DOHH2 (cell line): ENCODE data around the gene ANO6.

ENCODE experiments used
- H3F3A ChIP-seq: fragments of 200-600 bp; sonication (generic), shearing (Covaris generic); 2 replicates; pipeline ENCODE4 v1.6.0; 2016; ENCODE audit warnings: antibody characterized with exemption, mild to moderate bottlenecking; ENCODE audit not compliant: control insufficient read depth, insufficient read depth
- H3K27ac ChIP-seq: fragments of 200-600 bp; sonication (generic); 2 replicates; pipeline ENCODE4 v1.5.1; 2014; ENCODE audit warnings: low read depth, mild to moderate bottlenecking, low read length, moderate library complexity
- H3K27me3 ChIP-seq: fragments of 200-600 bp; sonication (generic); 2 replicates; pipeline ENCODE4 v1.6.1; 2014; ENCODE audit warnings: mild to moderate bottlenecking, low read length, mixed read lengths; ENCODE audit not compliant: control insufficient read depth
- H3K36me3 ChIP-seq: fragments of 200-600 bp; sonication (generic); 2 replicates; pipeline ENCODE4 v1.6.1; 2014; ENCODE audit warnings: mild to moderate bottlenecking, low read length, moderate library complexity, mixed read lengths; ENCODE audit not compliant: control insufficient read depth
- H3K4me1 ChIP-seq: fragments of 200-600 bp; sonication (generic); 2 replicates; pipeline ENCODE4 v1.6.1; 2014; ENCODE audit warnings: mild to moderate bottlenecking, low read length, mixed read lengths; ENCODE audit not compliant: control insufficient read depth
- H3K4me2 ChIP-seq: fragments of 200-600 bp; sonication (generic); 2 replicates; pipeline ENCODE4 v1.6.0; 2014; ENCODE audit warnings: mild to moderate bottlenecking, low read length, moderate library complexity
- H3K4me3 ChIP-seq: fragments of 200-600 bp; sonication (generic); 2 replicates; pipeline ENCODE4 v1.5.1; 2014; ENCODE audit warnings: mild to moderate bottlenecking, low read length, mixed read lengths
- H3K79me2 ChIP-seq: fragments of 200-600 bp; sonication (generic); 2 replicates; pipeline ENCODE4 v1.6.1; 2014; ENCODE audit warnings: mild to moderate bottlenecking, low read length, mixed read lengths; ENCODE audit not compliant: control insufficient read depth
- H3K9me2 ChIP-seq: fragments of 200-600 bp; sonication (generic); replicated peaks from 2 replicates; pipeline ENCODE4 v1.6.1; 2014; ENCODE audit warnings: mild to moderate bottlenecking, low read length, mixed read lengths; ENCODE audit not compliant: control insufficient read depth
- H3K9me3 ChIP-seq: fragments of 200-600 bp; sonication (generic); 2 replicates; pipeline ENCODE4 v1.6.1; 2014; ENCODE audit warnings: antibody characterized with exemption, low read length, mixed read lengths; ENCODE audit not compliant: control insufficient read depth, insufficient read depth
- H4K20me1 ChIP-seq: fragments of 200-600 bp; sonication (generic); 2 replicates; pipeline ENCODE4 v1.6.0; 2014; ENCODE audit warnings: low read depth, mild to moderate bottlenecking, antibody characterized with exemption, low read length, moderate library complexity; ENCODE audit not compliant: control insufficient read depth, insufficient read depth
- EZH2phosphoT487 ChIP-seq: fragments of 200-600 bp; sonication (generic); IDR thresholded peaks from 2 replicates; pipeline ENCODE4 v1.6.1; 2017; ENCODE audit warnings: borderline replicate concordance, mild to moderate bottlenecking, antibody characterized with exemption, low read length, moderate library complexity, mixed read lengths
- TF ChIP-seq, protein P1 (sequence below): fragments of 200-600 bp; sonication (generic); IDR thresholded peaks from one replicate; pipeline ENCODE4 v1.5.1; 2014; ENCODE audit warnings: antibody characterized with exemption, mild to moderate bottlenecking, low read depth, low read length; ENCODE audit not compliant: poor library complexity, severe bottlenecking

ANO6 gene

DNA sequence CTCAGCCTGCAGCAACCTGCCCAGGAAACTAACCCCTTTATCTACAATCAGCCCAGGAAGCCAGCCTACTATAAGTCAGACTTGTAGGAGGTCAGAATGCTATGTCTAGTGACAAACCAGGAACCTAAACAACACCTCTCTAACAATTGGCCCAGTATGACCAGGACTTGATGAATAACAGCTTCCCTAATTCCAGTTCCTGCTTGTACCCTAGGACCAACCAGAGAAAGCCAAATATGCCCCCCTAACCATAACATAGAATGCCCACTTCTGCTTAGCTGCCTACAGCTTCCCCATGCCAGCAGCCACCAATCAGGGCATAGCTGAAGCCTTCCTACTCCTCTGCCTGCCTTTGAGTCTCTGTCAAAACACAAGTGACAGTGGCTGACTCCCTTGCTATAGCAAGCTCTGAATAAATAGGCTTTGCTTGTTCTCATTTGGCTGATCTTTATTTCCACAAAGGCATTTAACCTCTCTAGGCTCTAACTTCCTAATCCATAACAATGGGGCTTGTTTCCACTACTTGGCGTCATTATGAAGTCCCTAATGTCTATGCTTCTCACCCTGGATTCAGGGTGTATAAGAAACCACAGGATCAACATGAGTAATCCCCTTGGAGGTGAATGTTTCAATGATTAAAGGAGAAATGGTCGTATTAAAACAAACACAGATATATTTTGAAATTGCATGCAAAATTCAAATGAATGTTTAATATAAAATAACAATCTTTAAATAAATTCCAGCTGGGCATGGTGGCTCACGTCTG lies 220.2 kb downstream of the ANO6 start:
- no peak for TF ChIP-seq EZH2phosphoT487
- TF ChIP-seq, protein P1, sequence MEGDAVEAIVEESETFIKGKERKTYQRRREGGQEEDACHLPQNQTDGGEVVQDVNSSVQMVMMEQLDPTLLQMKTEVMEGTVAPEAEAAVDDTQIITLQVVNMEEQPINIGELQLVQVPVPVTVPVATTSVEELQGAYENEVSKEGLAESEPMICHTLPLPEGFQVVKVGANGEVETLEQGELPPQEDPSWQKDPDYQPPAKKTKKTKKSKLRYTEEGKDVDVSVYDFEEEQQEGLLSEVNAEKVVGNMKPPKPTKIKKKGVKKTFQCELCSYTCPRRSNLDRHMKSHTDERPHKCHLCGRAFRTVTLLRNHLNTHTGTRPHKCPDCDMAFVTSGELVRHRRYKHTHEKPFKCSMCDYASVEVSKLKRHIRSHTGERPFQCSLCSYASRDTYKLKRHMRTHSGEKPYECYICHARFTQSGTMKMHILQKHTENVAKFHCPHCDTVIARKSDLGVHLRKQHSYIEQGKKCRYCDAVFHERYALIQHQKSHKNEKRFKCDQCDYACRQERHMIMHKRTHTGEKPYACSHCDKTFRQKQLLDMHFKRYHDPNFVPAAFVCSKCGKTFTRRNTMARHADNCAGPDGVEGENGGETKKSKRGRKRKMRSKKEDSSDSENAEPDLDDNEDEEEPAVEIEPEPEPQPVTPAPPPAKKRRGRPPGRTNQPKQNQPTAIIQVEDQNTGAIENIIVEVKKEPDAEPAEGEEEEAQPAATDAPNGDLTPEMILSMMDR = no peak
- Histone ChIP-seq H3K9me2 (no peaks in the 10 kb centered on the region), H3K27me3 (no peaks in the 10 kb centered on the region), H3K36me3 (no peaks in the 10 kb centered on the region), H3F3A (no peaks in the 10 kb centered on the region), H3K79me2 (no peaks in the 10 kb centered on the region), H3K4me1 (no peaks in the 10 kb centered on the region), H3K27ac (no peak overlapping the region), H3K9me3 (no peaks in the 10 kb centered on the region), H3K4me3 (no peak overlapping the region), H4K20me1 (no peaks in the 10 kb centered on the region), H3K4me2 (no peak overlapping the region)

DNA sequence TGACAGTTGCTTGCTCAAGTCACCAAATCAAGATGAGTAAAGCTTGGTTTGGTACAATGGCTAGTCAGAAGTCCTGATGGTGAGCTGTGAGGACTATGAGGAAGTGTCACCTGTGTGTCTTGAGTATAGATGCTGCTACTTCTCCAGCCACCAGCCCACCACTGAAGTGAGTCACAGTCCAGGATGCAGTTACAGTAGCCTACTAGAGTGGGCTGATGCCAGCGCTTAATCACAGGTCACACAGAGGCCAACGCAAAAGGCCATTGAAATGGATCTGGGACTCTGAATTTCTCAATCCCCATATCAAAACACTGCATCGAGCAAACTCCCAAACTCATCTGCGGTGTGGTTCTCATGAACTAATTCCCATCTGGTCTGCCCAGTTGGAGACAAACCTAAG lies 223.1 kb downstream of the ANO6 start:
- H3K36me3 ChIP-seq = no peaks in the 10 kb centered on the region
- TF ChIP-seq, protein P1 = no peak
- no peak for TF ChIP-seq EZH2phosphoT487
- H3K4me2 ChIP-seq = no peak overlapping the region
- H3K4me3 ChIP-seq = no peak overlapping the region
- H3K4me1 ChIP-seq = no peaks in the 10 kb centered on the region
- no peaks in the 10 kb centered on the region for H3K27me3 ChIP-seq
- H3F3A ChIP-seq = no peaks in the 10 kb centered on the region
- no peaks in the 10 kb centered on the region for H4K20me1 ChIP-seq
- no peaks in the 10 kb centered on the region for H3K9me3 ChIP-seq
- no peaks in the 10 kb centered on the region for H3K79me2 ChIP-seq
- H3K9me2 ChIP-seq = no peaks in the 10 kb centered on the region
- no peak overlapping the region for H3K27ac ChIP-seq

DNA sequence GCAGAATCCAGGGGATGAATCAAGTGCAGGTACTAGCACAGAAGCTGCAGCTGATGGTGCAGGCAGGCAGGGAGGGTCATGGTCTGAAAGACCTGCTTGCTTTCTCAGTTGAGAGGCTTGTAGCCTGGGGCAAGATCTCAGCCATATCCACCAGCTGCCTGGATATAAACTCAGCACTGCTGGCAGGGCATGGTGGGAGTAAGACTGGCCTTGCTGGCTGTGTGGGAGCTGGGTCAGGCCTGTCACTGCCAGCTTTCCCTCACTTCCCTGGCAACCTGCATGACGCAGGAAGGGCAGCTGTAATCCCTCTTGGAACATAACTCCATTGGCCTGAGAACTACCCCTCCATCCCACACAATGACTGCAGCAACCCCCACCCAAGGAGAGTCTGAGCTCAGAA lies 230.1 kb downstream of the ANO6 start:
- no peak overlapping the region for H3K4me3 ChIP-seq
- no peaks in the 10 kb centered on the region for H4K20me1 ChIP-seq
- no peak overlapping the region for H3K27ac ChIP-seq
- H3K4me1 ChIP-seq = no peaks in the 10 kb centered on the region
- no peaks in the 10 kb centered on the region for H3K9me2 ChIP-seq
- H3K4me2 ChIP-seq = no peak overlapping the region
- TF ChIP-seq, protein P1 = no peak
- no peak for TF ChIP-seq EZH2phosphoT487
- no peaks in the 10 kb centered on the region for H3K79me2 ChIP-seq
- no peaks in the 10 kb centered on the region for H3K36me3 ChIP-seq
- no peaks in the 10 kb centered on the region for H3K27me3 ChIP-seq
- H3K9me3 ChIP-seq = no peaks in the 10 kb centered on the region
- no peaks in the 10 kb centered on the region for H3F3A ChIP-seq
